Liver (tissue), 9 donors: ENCODE data around the gene HOXB8. TPM values are rescaled to one million over a fixed set of nuclear protein-coding genes. Genes with fewer than 3 reads are reported as not detected.

Experiments used
- DNase-seq: peaks from one replicate; pipeline ENCODE4 v3.0.0-alpha.2; 2017; ENCODE audit warnings: low spot score
- H3K27ac ChIP-seq, 2 donors: one replicate each; pipeline ENCODE4 v1.7.0; 2013; ENCODE audit warnings: inconsistent platforms in 2 of 2, low read length in 2 of 2, control low read depth in 1 of 2, low read depth in 1 of 2, mild to moderate bottlenecking in 1 of 2
- H3K27me3 ChIP-seq, 4 donors: one replicate each; pipeline versions ENCODE4 v1.6.1 to v1.7.0; 2013; ENCODE audit warnings: low read length in 3 of 4, inconsistent platforms in 1 of 4, mild to moderate bottlenecking in 1 of 4, moderate library complexity in 1 of 4; ENCODE audit not compliant: control insufficient read depth in 4 of 4, insufficient read depth in 4 of 4
- H3K36me3 ChIP-seq, 4 donors: one replicate each; pipeline versions ENCODE4 v1.6.1 to v1.7.0; 2013; ENCODE audit warnings: low read length in 3 of 4, mild to moderate bottlenecking in 3 of 4, low read depth in 1 of 4, moderate library complexity in 1 of 4; ENCODE audit not compliant: control insufficient read depth in 4 of 4, insufficient read depth in 3 of 4
- H3K4me1 ChIP-seq, 4 donors: one replicate each; pipeline versions ENCODE4 v1.6.1 to v1.7.0; 2013; ENCODE audit warnings: low read length in 3 of 4, mild to moderate bottlenecking in 3 of 4, moderate library complexity in 1 of 4; ENCODE audit not compliant: control insufficient read depth in 4 of 4, insufficient read depth in 4 of 4
- H3K4me3 ChIP-seq, 3 donors: one replicate each; pipeline versions ENCODE4 v1.6.1 to v1.7.0; 2013; ENCODE audit warnings: low read length in 3 of 3, control low read depth in 1 of 3, low read depth in 1 of 3, mild to moderate bottlenecking in 1 of 3
- H3K9ac ChIP-seq, 2 donors: one replicate each; pipeline ENCODE4 v1.7.0; 2013; ENCODE audit warnings: low read length in 2 of 2, mild to moderate bottlenecking in 2 of 2, moderate library complexity in 2 of 2, control low read depth in 1 of 2, low read depth in 1 of 2
- H3K9me3 ChIP-seq, 4 donors: one replicate each; pipeline versions ENCODE4 v1.6.1 to v1.7.0; 2013; ENCODE audit warnings: low read length in 3 of 4; ENCODE audit not compliant: control insufficient read depth in 4 of 4
- CTCF ChIP-seq: fragments of 150-350 bp; IDR thresholded peaks from 2 replicates; pipeline ENCODE4 v1.5.1; 2017; ENCODE audit warnings: improper control_type of control experiment, low read depth, low read length; ENCODE audit not compliant: missing input control
- EGR1 ChIP-seq, 2 donors: IDR thresholded peaks; 2 replicates each; pipeline ENCODE4 v1.6.1; 2016 to 2018; ENCODE audit warnings: antibody characterized with exemption in 2 of 2, low read depth in 2 of 2
- FOXA1 ChIP-seq: IDR thresholded peaks from 2 replicates; pipeline ENCODE4 v1.6.1; 2016; ENCODE audit warnings: antibody characterized with exemption
- FOXA2 ChIP-seq: IDR thresholded peaks from 2 replicates; pipeline ENCODE4 v1.6.1; 2016; ENCODE audit warnings: antibody characterized with exemption
- GABPA ChIP-seq, 2 donors: IDR thresholded peaks in 1 of 2; conservative IDR thresholded peaks in 1 of 2; 2 replicates each; pipeline ENCODE4 v1.6.1; 2016; ENCODE audit warnings: antibody characterized with exemption in 2 of 2, mild to moderate bottlenecking in 1 of 2, moderate library complexity in 1 of 2
- HNF4A ChIP-seq, 2 donors: conservative IDR thresholded peaks; 2 replicates each; pipeline ENCODE4 v1.6.1; 2016; ENCODE audit warnings: antibody characterized with exemption in 2 of 2, mild to moderate bottlenecking in 2 of 2
- HNF4G ChIP-seq: IDR thresholded peaks from 2 replicates; pipeline ENCODE4 v1.6.1; 2016; ENCODE audit warnings: antibody characterized with exemption
- JUND ChIP-seq, 2 donors: IDR thresholded peaks; 2 replicates each; pipeline ENCODE4 v1.6.1; 2016; ENCODE audit warnings: antibody characterized with exemption in 2 of 2
- RAD21 ChIP-seq, 2 donors: IDR thresholded peaks; 2 replicates each; pipeline ENCODE4 v1.6.1; 2016; ENCODE audit warnings: antibody characterized with exemption in 2 of 2, mild to moderate bottlenecking in 2 of 2
- RXRA ChIP-seq, 2 donors: IDR thresholded peaks; 2 replicates each; pipeline ENCODE4 v1.6.1; 2017 to 2018; ENCODE audit warnings: antibody characterized with exemption in 2 of 2, mild to moderate bottlenecking in 1 of 2
- SP1 ChIP-seq: IDR thresholded peaks from 2 replicates; pipeline ENCODE4 v1.6.1; 2018; ENCODE audit warnings: antibody characterized with exemption, mild to moderate bottlenecking
- TAF1 ChIP-seq: conservative IDR thresholded peaks from 2 replicates; pipeline ENCODE4 v1.6.1; 2016; ENCODE audit warnings: antibody characterized with exemption, mild to moderate bottlenecking
- YY1 ChIP-seq: IDR thresholded peaks from 2 replicates; pipeline ENCODE4 v1.6.1; 2016; ENCODE audit warnings: antibody characterized with exemption, mild to moderate bottlenecking
- WGBS: extraction: QIAGEN DNeasy Blood & Tissue Kit; methylation state at CpG from one replicate; pipeline ENCODE4 v1.1.7; 2013; 5-methylcytosine and 5-hydroxymethylcytosine counted together
- polyA plus RNA-seq, 2 donors: library from polyadenylated mRNA; stranded (reverse) in 1 of 2; unstranded in 1 of 2; fragments of 200-250 nt in 1 of 2; fragments of >200 nt in 1 of 2; fragmentation: Nextera tagmentation in 1 of 2; extraction: Ambion mirVana in 1 of 2; gene quantifications; one replicate each; pipeline versions ENCODE4 v1.2.1 to v1.2.3, GENCODE V29; 2013 to 2015
- total RNA-seq, 2 donors: library from RNA; depleted of rRNA; stranded (reverse); fragments of >200 nt; gene quantifications; one replicate each; pipeline ENCODE4 v1.2.3, GENCODE V29; 2014
- TF ChIP-seq, protein P1 (sequence below): IDR thresholded peaks from 2 replicates; pipeline ENCODE4 v1.6.1; 2016; ENCODE audit warnings: antibody characterized with exemption, mild to moderate bottlenecking
- TF ChIP-seq, protein P2 (sequence below): IDR thresholded peaks from 2 replicates; pipeline ENCODE4 v1.6.1; 2016; ENCODE audit warnings: antibody characterized with exemption
- donor health status: healthy.
- donor health status: healthy.
- donor health status: healthy.
- donor health status: healthy.
- donor health status: healthy.

The HOXB8 gene
- total and polyA plus RNA-seq, 4 donors: not detected

GRCh38 chr17:48584223-48584741, 30.8 kb downstream of the HOXB8 start:
- H3K4me1 ChIP-seq: peaks cover 3 to 24% (median 13%) of the 10 kb centered on the region in 4 donors
- H3K36me3 ChIP-seq: no peaks in the 10 kb centered on the region
- DNase-seq: no peak
- H3K27ac ChIP-seq: no peak overlapping the region
- 33% methylated on average over 2 of the region's 2 CpGs for WGBS
- H3K27me3 ChIP-seq: peaks cover 4 to 30% (median 11%) of the 10 kb centered on the region in 4 donors
- no peak overlapping the region for H3K9ac ChIP-seq
- H3K9me3 ChIP-seq: no peaks in the 10 kb centered on the region
- H3K4me3 ChIP-seq: no peak overlapping the region
- TF ChIP-seq SP1 (no peak), RXRA (IDR thresholded peaks at IDR 0.05) (no peak)

- peaks cover 4 to 30% (median 11%) of the 10 kb centered on the region in 4 donors for H3K27me3 ChIP-seq
- peaks cover 3 to 24% (median 13%) of the 10 kb centered on the region in 4 donors for H3K4me1 ChIP-seq
- H3K4me3 ChIP-seq: no peak overlapping the region
- 41% methylated on average over 3 of the region's 3 CpGs for WGBS
- H3K36me3 ChIP-seq: no peaks in the 10 kb centered on the region
- no peak overlapping the region for H3K27ac ChIP-seq
- DNase-seq: no peak
- H3K9ac ChIP-seq: no peak overlapping the region
- TF ChIP-seq JUND (IDR thresholded peaks at IDR 0.05) (no peak), HNF4A (conservative IDR thresholded peaks at IDR 0.05) (no peak), YY1 (no peak), FOXA2 (no peak), HNF4G (no peak), GABPA (IDR thresholded peaks at IDR 0.05 in 1 of 2, conservative IDR thresholded peaks at IDR 0.05 in 1 of 2) (no peak), SP1 (no peak), RAD21 (IDR thresholded peaks at IDR 0.05) (no peak), CTCF (no peak), RXRA (IDR thresholded peaks at IDR 0.05) (no peak), TAF1 (no peak), EGR1 (IDR thresholded peaks at IDR 0.05; ENCODE audit: low read depth in 2 of 2) (no peak), FOXA1 (no peak)
- TF ChIP-seq, protein P1, sequence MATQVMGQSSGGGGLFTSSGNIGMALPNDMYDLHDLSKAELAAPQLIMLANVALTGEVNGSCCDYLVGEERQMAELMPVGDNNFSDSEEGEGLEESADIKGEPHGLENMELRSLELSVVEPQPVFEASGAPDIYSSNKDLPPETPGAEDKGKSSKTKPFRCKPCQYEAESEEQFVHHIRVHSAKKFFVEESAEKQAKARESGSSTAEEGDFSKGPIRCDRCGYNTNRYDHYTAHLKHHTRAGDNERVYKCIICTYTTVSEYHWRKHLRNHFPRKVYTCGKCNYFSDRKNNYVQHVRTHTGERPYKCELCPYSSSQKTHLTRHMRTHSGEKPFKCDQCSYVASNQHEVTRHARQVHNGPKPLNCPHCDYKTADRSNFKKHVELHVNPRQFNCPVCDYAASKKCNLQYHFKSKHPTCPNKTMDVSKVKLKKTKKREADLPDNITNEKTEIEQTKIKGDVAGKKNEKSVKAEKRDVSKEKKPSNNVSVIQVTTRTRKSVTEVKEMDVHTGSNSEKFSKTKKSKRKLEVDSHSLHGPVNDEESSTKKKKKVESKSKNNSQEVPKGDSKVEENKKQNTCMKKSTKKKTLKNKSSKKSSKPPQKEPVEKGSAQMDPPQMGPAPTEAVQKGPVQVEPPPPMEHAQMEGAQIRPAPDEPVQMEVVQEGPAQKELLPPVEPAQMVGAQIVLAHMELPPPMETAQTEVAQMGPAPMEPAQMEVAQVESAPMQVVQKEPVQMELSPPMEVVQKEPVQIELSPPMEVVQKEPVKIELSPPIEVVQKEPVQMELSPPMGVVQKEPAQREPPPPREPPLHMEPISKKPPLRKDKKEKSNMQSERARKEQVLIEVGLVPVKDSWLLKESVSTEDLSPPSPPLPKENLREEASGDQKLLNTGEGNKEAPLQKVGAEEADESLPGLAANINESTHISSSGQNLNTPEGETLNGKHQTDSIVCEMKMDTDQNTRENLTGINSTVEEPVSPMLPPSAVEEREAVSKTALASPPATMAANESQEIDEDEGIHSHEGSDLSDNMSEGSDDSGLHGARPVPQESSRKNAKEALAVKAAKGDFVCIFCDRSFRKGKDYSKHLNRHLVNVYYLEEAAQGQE: no peak
- TF ChIP-seq, protein P2, sequence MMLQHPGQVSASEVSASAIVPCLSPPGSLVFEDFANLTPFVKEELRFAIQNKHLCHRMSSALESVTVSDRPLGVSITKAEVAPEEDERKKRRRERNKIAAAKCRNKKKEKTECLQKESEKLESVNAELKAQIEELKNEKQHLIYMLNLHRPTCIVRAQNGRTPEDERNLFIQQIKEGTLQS: no peak
- H3K9me3 ChIP-seq: no peaks in the 10 kb centered on the region
Observed at GRCh38 chr17:48583708-48584222, 31.3 kb downstream of the HOXB8 start.
